ENCODE measurements around the gene PKD2. TPM values are rescaled to one million over a fixed set of nuclear protein-coding genes. Genes with fewer than 3 reads are reported as not detected.

The PKD2 gene
- total and polyA plus RNA-seq, 7 donors, result 1.4 to 123 (median 67.6) TPM

- Histone ChIP-seq H3K27me3 (no peaks in the 10 kb centered on the region), H3K9me3 (no peaks in the 10 kb centered on the region), H3K27ac (no peak overlapping the region), H3K36me3 (no peaks in the 10 kb centered on the region), H3K4me3 (no peak overlapping the region), H3K4me1 (peaks cover 0 to 22% (median 17%) of the 10 kb centered on the region in 4 donors)
- DNase-seq, result no peak
- WGBS, 2 donors, result 64 to 85% methylated on average over 3 of the region's 3 CpGs
- intact Hi-C loops (cut with DNase I), result no loop called here
- TF ChIP-seq CTCF (IDR thresholded peaks at IDR 0.05), result no peak
- no peak for TF ChIP-seq POLR2A (IDR thresholded peaks at IDR 0.05)
- TF ChIP-seq POLR2AphosphoS5 (IDR thresholded peaks at IDR 0.05), result no peak
- TF ChIP-seq EP300 (IDR thresholded peaks at IDR 0.05), result no peak
Measured at GRCh38 chr4:88001871-88002270, 5.6 kb upstream of the PKD2 start.

GRCh38 chr4:88002786-88003185 lies 4.6 kb upstream of the PKD2 start:
- DNase-seq, result no peak
- H3K36me3 ChIP-seq, result no peaks in the 10 kb centered on the region
- 35 to 63% methylated on average over 4 of the region's 4 CpGs for WGBS, 2 donors
- H3K4me3 ChIP-seq, result no peak overlapping the region
- H3K9me3 ChIP-seq, result no peaks in the 10 kb centered on the region
- peaks cover 0 to 25% (median 21%) of the 10 kb centered on the region in 4 donors for H3K4me1 ChIP-seq
- H3K27me3 ChIP-seq, result no peaks in the 10 kb centered on the region
- no peak for TF ChIP-seq POLR2A (IDR thresholded peaks at IDR 0.05)
- no peak for TF ChIP-seq POLR2AphosphoS5 (IDR thresholded peaks at IDR 0.05)
- TF ChIP-seq EP300 (IDR thresholded peaks at IDR 0.05), result no peak
- TF ChIP-seq CTCF (IDR thresholded peaks at IDR 0.05), result no peak
- intact Hi-C loops (cut with DNase I), result no loop called here
- no peak overlapping the region for H3K27ac ChIP-seq

- intact Hi-C loops (cut with DNase I), result no loop called here
- no peak overlapping the region for H3K4me3 ChIP-seq
- no peaks in the 10 kb centered on the region for H3K27me3 ChIP-seq
- no peaks in the 10 kb centered on the region for H3K9me3 ChIP-seq
- no peaks in the 10 kb centered on the region for H3K36me3 ChIP-seq
- no peak overlapping the region for H3K27ac ChIP-seq
- DNase-seq, result no peak
- H3K4me1 ChIP-seq, result peaks cover 0 to 25% (median 21%) of the 10 kb centered on the region in 4 donors
- WGBS, 2 donors, result 49 to 82% methylated on average over 3 of the region's 3 CpGs
- no peak for TF ChIP-seq EP300 (IDR thresholded peaks at IDR 0.05)
Measured at GRCh38 chr4:88003261-88003660, 4.2 kb upstream of the PKD2 start.

- intact Hi-C loops (cut with DNase I), result loop anchor here (5.0 kb wide), 1 partner anchor 587 kb away; the partner anchor contains the start of gene HERC3
- H3K27ac ChIP-seq, result peak overlapping the region; percentile 15 to 97 (median 68)
Measured at GRCh38 chr4:88005076-88005475, 2.4 kb upstream of the PKD2 start.

GRCh38 chr4:88005946-88006345 lies 1.5 kb upstream of the PKD2 start:
- intact Hi-C loops (cut with DNase I), result loop anchor here (5.0 kb wide), 1 partner anchor 586 kb away; the partner anchor contains the start of gene HERC3
- WGBS, 2 donors, result 98% methylated on average over 10 of the region's 10 CpGs
- no peak for TF ChIP-seq CTCF (IDR thresholded peaks at IDR 0.05)
- H3K4me1 ChIP-seq, result peaks cover 0 to 50% (median 41%) of the 10 kb centered on the region in 4 donors
- DNase-seq, result no peak
- H3K9me3 ChIP-seq, result no peaks in the 10 kb centered on the region
- no peak overlapping the region for H3K4me3 ChIP-seq
- H3K27ac ChIP-seq, result peak overlapping the region in 2 of 4 donors; percentile 94 to 97
- no peaks in the 10 kb centered on the region for H3K27me3 ChIP-seq
- H3K36me3 ChIP-seq, result no peaks in the 10 kb centered on the region

More at GRCh38 chr4:88005076-88005475, 2.4 kb upstream of the PKD2 start:
- 85 to 97% methylated on average over 2 of the region's 2 CpGs for WGBS, 2 donors
- Histone ChIP-seq H3K4me1 (peaks cover 0 to 41% (median 32%) of the 10 kb centered on the region in 4 donors), H3K36me3 (no peaks in the 10 kb centered on the region), H3K4me3 (no peak overlapping the region), H3K9me3 (no peaks in the 10 kb centered on the region), H3K27me3 (no peaks in the 10 kb centered on the region)
- TF ChIP-seq POLR2AphosphoS5 (IDR thresholded peaks at IDR 0.05), result peak in 1 of 4 donors; percentile 4
- TF ChIP-seq CTCF (IDR thresholded peaks at IDR 0.05), result no peak
- no peak for DNase-seq

All from sigmoid colon (tissue), 7 donors.